HepG2 (cell line): ENCODE data around the gene PHKG1. TPM values are rescaled to one million over a fixed set of nuclear protein-coding genes. Genes with fewer than 3 reads are reported as not detected.

ENCODE experiments used
- BORCS8-MEF2B ChIP-seq: sonication (generic); formaldehyde crosslinking; IDR thresholded peaks from 2 replicates; pipeline ENCODE4 v1.8.0; 2022; ENCODE audit warnings: mild to moderate bottlenecking, missing genetic modification reagents
- CREB3 ChIP-seq: sonication (generic); formaldehyde crosslinking; IDR thresholded peaks from 2 replicates; pipeline ENCODE4 v1.5.0; 2020; ENCODE audit warnings: missing genetic modification reagents
- HIVEP1 ChIP-seq: sonication (generic); formaldehyde crosslinking; IDR thresholded peaks from 2 replicates; pipeline ENCODE4 v1.4.0; 2020; ENCODE audit warnings: mild to moderate bottlenecking, missing genetic modification reagents
- MLXIP ChIP-seq: sonication (generic); formaldehyde crosslinking; IDR thresholded peaks from 2 replicates; pipeline ENCODE4 v1.9.0; 2021; ENCODE audit warnings: missing genetic modification reagents, borderline replicate concordance
- NCOA5 ChIP-seq: sonication (generic); formaldehyde crosslinking; IDR thresholded peaks from 2 replicates; pipeline ENCODE4 v1.4.0; 2020; ENCODE audit warnings: missing genetic modification reagents
- PPARG ChIP-seq: conservative IDR thresholded peaks from 2 replicates; pipeline ENCODE4 v1.6.1; 2016; ENCODE audit warnings: missing biosample characterization, missing genetic modification reagents
- SSRP1 ChIP-seq: IDR thresholded peaks from 2 replicates; pipeline ENCODE4 v1.6.1; 2016; ENCODE audit warnings: control low read depth
- TRAFD1 ChIP-seq: sonication (generic); formaldehyde crosslinking; IDR thresholded peaks from 2 replicates; pipeline ENCODE4 v1.5.1; 2020; ENCODE audit warnings: missing genetic modification reagents, mild to moderate bottlenecking, borderline replicate concordance
- WIZ ChIP-seq: sonication (generic); formaldehyde crosslinking; IDR thresholded peaks from 2 replicates; pipeline ENCODE4 v1.5.1; 2020; ENCODE audit warnings: mild to moderate bottlenecking, missing genetic modification reagents
- ZBTB39 ChIP-seq: sonication (generic); formaldehyde crosslinking; IDR thresholded peaks from 2 replicates; pipeline ENCODE4 v1.5.0; 2020; ENCODE audit warnings: missing genetic modification reagents
- ZMAT3 ChIP-seq: sonication (generic); formaldehyde crosslinking; conservative IDR thresholded peaks from 2 replicates; pipeline ENCODE4 v1.7.0; 2021; ENCODE audit warnings: missing genetic modification reagents
- ZNF180 ChIP-seq: sonication (generic); formaldehyde crosslinking; IDR thresholded peaks from 2 replicates; pipeline ENCODE4 v1.4.0; 2020; ENCODE audit warnings: low read depth, missing genetic modification reagents, borderline replicate concordance
- ZNF263 ChIP-seq: sonication (generic); formaldehyde crosslinking; IDR thresholded peaks from 2 replicates; pipeline ENCODE4 v1.4.0; 2020; ENCODE audit warnings: missing genetic modification reagents
- ZNF362 ChIP-seq: sonication (generic); formaldehyde crosslinking; IDR thresholded peaks from 2 replicates; pipeline ENCODE4 v1.4.0; 2020; ENCODE audit warnings: missing genetic modification reagents, mild to moderate bottlenecking, borderline replicate concordance
- ZNF484 ChIP-seq: sonication (generic); formaldehyde crosslinking; IDR thresholded peaks from 2 replicates; pipeline ENCODE4 v1.5.1; 2020; ENCODE audit warnings: mild to moderate bottlenecking, low read depth, missing genetic modification reagents, borderline replicate concordance
- ZNF768 ChIP-seq: sonication (generic); formaldehyde crosslinking; IDR thresholded peaks from 2 replicates; pipeline ENCODE4 v1.4.0; 2020; ENCODE audit warnings: missing genetic modification reagents
- ZNF788 ChIP-seq: sonication (generic); formaldehyde crosslinking; IDR thresholded peaks from 2 replicates; pipeline ENCODE4 v1.5.0; 2020; ENCODE audit warnings: mild to moderate bottlenecking, missing genetic modification reagents, borderline replicate concordance
- polyA plus RNA-seq, 8 experiments: library from polyadenylated mRNA; depleted of rRNA in 3 of 8; stranded (reverse) in 7 of 8; unstranded in 1 of 8; fragments of >200 nt; fragmentation: Illumina TruSeq in 4 of 8; extraction: Trizol in 4 of 8; gene quantifications; 2 replicates each; pipeline versions ENCODE4 v1.2.1 to v1.2.3, GENCODE V29; 2011 to 2016; ENCODE audit warnings: low read depth in 4 of 8, missing spikeins in 1 of 8, mixed read lengths in 1 of 8; ENCODE audit not compliant: insufficient read depth in 1 of 8
- total RNA-seq, 5 experiments: library from RNA; depleted of rRNA; stranded (reverse); fragments of >200 nt; fragmentation: Illumina TruSeq; extraction: Trizol; gene quantifications; 2 replicates each; pipeline ENCODE4 v1.2.3, GENCODE V29; 2016; ENCODE audit warnings: low read depth in 1 of 5
- TF ChIP-seq, protein P1 (sequence below): sonication (generic); formaldehyde crosslinking; IDR thresholded peaks from 2 replicates; pipeline ENCODE4 v1.4.0; 2020; ENCODE audit warnings: mild to moderate bottlenecking, missing genetic modification reagents

Gene PHKG1
- total and polyA plus RNA-seq, 2 of the 13 experiments (the other 11 are each of a cell fraction or from before 2014, with no cell fraction given), result 0.44 to 0.71 TPM

DNA sequence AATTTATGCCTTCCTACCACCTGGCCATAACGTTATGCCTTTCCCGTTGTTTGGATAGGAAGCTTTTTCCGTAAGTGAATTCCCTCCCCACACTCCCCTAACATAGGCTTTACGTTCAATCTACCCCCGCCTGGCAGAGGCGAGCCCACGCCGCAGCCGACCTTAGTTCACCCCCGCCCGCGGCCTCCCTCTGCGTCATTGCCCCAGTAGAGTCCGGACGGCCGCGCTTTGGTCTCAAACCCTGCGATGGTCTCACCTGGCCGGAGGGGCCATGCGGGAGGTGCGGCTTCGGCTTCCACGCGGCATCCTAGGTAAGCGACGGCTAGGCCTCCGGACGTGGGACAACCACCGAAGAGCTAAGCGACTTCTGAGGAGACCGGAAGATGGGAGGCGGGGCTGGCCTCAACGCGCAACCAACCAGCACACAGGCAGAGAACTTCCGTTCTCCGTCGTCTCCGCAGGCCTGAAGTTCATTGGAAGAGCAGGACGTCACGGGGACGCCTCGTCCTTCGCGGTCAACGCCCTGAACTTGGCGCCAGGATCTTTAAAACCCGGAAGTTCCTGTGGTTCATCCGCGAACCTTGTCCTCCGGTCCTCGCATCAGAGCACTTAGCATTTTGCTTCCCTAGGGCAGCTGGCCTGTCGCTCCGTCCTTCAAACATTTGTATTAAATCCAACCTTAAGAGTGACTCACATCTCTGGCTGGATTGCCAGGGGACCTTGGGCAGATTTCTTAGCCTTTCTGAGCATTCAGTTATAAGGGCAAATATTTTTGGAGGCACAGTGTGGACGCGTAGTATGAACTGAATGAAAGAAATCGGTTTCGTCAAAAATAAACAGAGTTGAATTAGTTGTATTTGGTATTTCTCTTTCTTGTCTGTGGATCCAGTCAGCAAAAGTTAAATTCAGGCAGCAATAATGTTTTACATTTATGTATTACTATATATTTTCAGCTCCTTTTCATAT, 13.6 kb upstream of the PHKG1 start, which contains the start of gene CHCHD2 (continued):
- TF ChIP-seq ZNF180 (CRISPR knock-in tag), result no peak
- TF ChIP-seq ZNF263, result 0 out of 2 replicates have a peak, but pooled peaks have one; percentile 27
- peak; percentile 23; the same call in 1 of the 2 replicates for TF ChIP-seq WIZ (CRISPR knock-in tag)
- no peak; the same call in 1 of the 2 replicates for TF ChIP-seq ZNF362 (CRISPR knock-in tag)
- no peak for TF ChIP-seq PPARG (CRISPR knock-in tag)
- no peak for TF ChIP-seq CREB3 (CRISPR knock-in tag)
- TF ChIP-seq MLXIP, result no peak
- 0 out of 2 replicates have a peak, but pooled peaks have one; percentile 43 for TF ChIP-seq TRAFD1
- TF ChIP-seq SSRP1, result no peak
- TF ChIP-seq ZBTB39, result no peak
- no peak for TF ChIP-seq NCOA5 (CRISPR knock-in tag)
- 0 out of 2 replicates have a peak, but pooled peaks have one; percentile 50 for TF ChIP-seq ZNF788
- TF ChIP-seq, protein P1, sequence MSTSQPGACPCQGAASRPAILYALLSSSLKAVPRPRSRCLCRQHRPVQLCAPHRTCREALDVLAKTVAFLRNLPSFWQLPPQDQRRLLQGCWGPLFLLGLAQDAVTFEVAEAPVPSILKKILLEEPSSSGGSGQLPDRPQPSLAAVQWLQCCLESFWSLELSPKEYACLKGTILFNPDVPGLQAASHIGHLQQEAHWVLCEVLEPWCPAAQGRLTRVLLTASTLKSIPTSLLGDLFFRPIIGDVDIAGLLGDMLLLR, result peak; percentile 84; the same call in 1 of the 2 replicates
- TF ChIP-seq ZMAT3 (CRISPR knock-in tag), result no peak
- peak; percentile 86 for TF ChIP-seq BORCS8-MEF2B (CRISPR knock-in tag)
- TF ChIP-seq HIVEP1 (CRISPR knock-in tag), result peak; percentile 74; the same call in 1 of the 2 replicates
- TF ChIP-seq ZNF768 (CRISPR knock-in tag), result peak; percentile 69; the same call in 1 of the 2 replicates
- no peak for TF ChIP-seq ZNF484
